IPS DF 6.9 (cell line): ENCODE data around the gene PRSS21.

Source experiments
- DNase-seq: peaks from one replicate; pipeline ENCODE4 v3.0.0-alpha.2; 2013; ENCODE audit warnings: low read depth, low spot score
- H3K27ac ChIP-seq: one replicate; pipeline ENCODE4 v1.5.1; 2013; ENCODE audit warnings: low read length, control low read depth
- H3K27me3 ChIP-seq: 2 replicates; pipeline ENCODE4 v1.6.1; 2013; ENCODE audit warnings: mild to moderate bottlenecking, low read length; ENCODE audit not compliant: control insufficient read depth, insufficient read depth
- H3K36me3 ChIP-seq: 2 replicates; pipeline ENCODE4 v1.6.1; 2013; ENCODE audit warnings: low read length; ENCODE audit not compliant: control insufficient read depth, insufficient read depth
- H3K4me1 ChIP-seq: 2 replicates; pipeline ENCODE4 v1.6.1; 2013; ENCODE audit warnings: low read length; ENCODE audit not compliant: control insufficient read depth, insufficient read depth
- H3K4me3 ChIP-seq: 2 replicates; pipeline ENCODE4 v1.5.1; 2013; ENCODE audit warnings: mild to moderate bottlenecking, low read length
- H3K9me3 ChIP-seq: 2 replicates; pipeline ENCODE4 v1.6.1; 2013; ENCODE audit warnings: low read length, inconsistent platforms; ENCODE audit not compliant: control insufficient read depth, insufficient read depth
- WGBS: extraction: QIAGEN DNeasy Blood & Tissue Kit; methylation state at CpG from one replicate; pipeline ENCODE4 v1.1.7; 2013; ENCODE audit warnings: mixed read lengths, missing lambda C conversion rate; ENCODE audit not compliant: insufficient read length, insufficient coverage; 5-methylcytosine and 5-hydroxymethylcytosine counted together

PRSS21 gene

GRCh38 chr16:2819939-2820835, 3.1 kb downstream of the PRSS21 start:
- no peak for DNase-seq
- no peak overlapping the region for H3K27ac ChIP-seq

GRCh38 chr16:2820836-2821486, 3.9 kb downstream of the PRSS21 start:
- Histone ChIP-seq H3K27ac (no peak overlapping the region), H3K9me3 (no peaks in the 10 kb centered on the region), H3K36me3 (no peaks in the 10 kb centered on the region), H3K27me3 (no peaks in the 10 kb centered on the region), H3K4me1 (no peaks in the 10 kb centered on the region), H3K4me3 (no peak overlapping the region)
- DNase-seq, result no peak
- no CpG with 5 or more reads among the region's 14 CpGs for WGBS

More at GRCh38 chr16:2819939-2820835, 3.1 kb downstream of the PRSS21 start:
- no peaks in the 10 kb centered on the region for H3K27me3 ChIP-seq
- H3K9me3 ChIP-seq, result no peaks in the 10 kb centered on the region
- H3K4me3 ChIP-seq, result no peak overlapping the region
- no peaks in the 10 kb centered on the region for H3K4me1 ChIP-seq
- WGBS, result no CpG with 5 or more reads among the region's 17 CpGs
- no peaks in the 10 kb centered on the region for H3K36me3 ChIP-seq

- DNase-seq, result no peak
- WGBS, result no CpG with 5 or more reads among the region's 9 CpGs
- H3K27me3 ChIP-seq, result no peaks in the 10 kb centered on the region
- H3K27ac ChIP-seq, result no peak overlapping the region
- no peaks in the 10 kb centered on the region for H3K9me3 ChIP-seq
- H3K4me3 ChIP-seq, result no peak overlapping the region
- no peaks in the 10 kb centered on the region for H3K36me3 ChIP-seq
- no peaks in the 10 kb centered on the region for H3K4me1 ChIP-seq
These were observed 4.6 kb downstream of the PRSS21 start for GRCh38 chr16:2821487-2822157.

- Histone ChIP-seq H3K36me3 (no peaks in the 10 kb centered on the region), H3K4me3 (no peak overlapping the region), H3K27me3 (no peaks in the 10 kb centered on the region), H3K9me3 (no peaks in the 10 kb centered on the region), H3K27ac (no peak overlapping the region), H3K4me1 (no peaks in the 10 kb centered on the region)
- DNase-seq, result no peak
- WGBS, result no CpG with 5 or more reads among the region's 8 CpGs
These were observed 5.1 kb downstream of the PRSS21 start for GRCh38 chr16:2822158-2822495.

GRCh38 chr16:2822496-2822895, 5.5 kb downstream of the PRSS21 start:
- DNase-seq, result no peak
- no peaks in the 10 kb centered on the region for H3K4me1 ChIP-seq
- no peaks in the 10 kb centered on the region for H3K27me3 ChIP-seq
- no peak overlapping the region for H3K27ac ChIP-seq
- no peaks in the 10 kb centered on the region for H3K9me3 ChIP-seq
- no peaks in the 10 kb centered on the region for H3K36me3 ChIP-seq
- no peak overlapping the region for H3K4me3 ChIP-seq
- WGBS, result no CpG with 5 or more reads among the region's 4 CpGs

GRCh38 chr16:2824626-2825025, 7.6 kb downstream of the PRSS21 start:
- no peaks in the 10 kb centered on the region for H3K27me3 ChIP-seq
- H3K4me1 ChIP-seq, result no peaks in the 10 kb centered on the region
- no peak for DNase-seq
- H3K36me3 ChIP-seq, result no peaks in the 10 kb centered on the region
- no peak overlapping the region for H3K27ac ChIP-seq
- no CpG with 5 or more reads among the region's 10 CpGs for WGBS
- no peaks in the 10 kb centered on the region for H3K9me3 ChIP-seq
- H3K4me3 ChIP-seq, result no peak overlapping the region

GRCh38 chr16:2825049-2825742, 8.2 kb downstream of the PRSS21 start:
- Histone ChIP-seq H3K9me3 (no peaks in the 10 kb centered on the region), H3K4me3 (no peak overlapping the region), H3K27ac (no peak overlapping the region), H3K27me3 (no peaks in the 10 kb centered on the region), H3K36me3 (no peaks in the 10 kb centered on the region), H3K4me1 (no peaks in the 10 kb centered on the region)
- WGBS, result no CpG with 5 or more reads among the region's 26 CpGs
- DNase-seq, result no peak

GRCh38 chr16:2825906-2826305, 8.9 kb downstream of the PRSS21 start:
- Histone ChIP-seq H3K4me1 (no peaks in the 10 kb centered on the region), H3K27ac (no peak overlapping the region), H3K9me3 (no peaks in the 10 kb centered on the region), H3K27me3 (no peaks in the 10 kb centered on the region), H3K36me3 (no peaks in the 10 kb centered on the region), H3K4me3 (no peak overlapping the region)
- DNase-seq, result no peak
- no CpG with 5 or more reads among the region's 11 CpGs for WGBS

GRCh38 chr16:2826591-2827373, 9.7 kb downstream of the PRSS21 start:
- Histone ChIP-seq H3K9me3 (no peaks in the 10 kb centered on the region), H3K27me3 (no peaks in the 10 kb centered on the region), H3K36me3 (no peaks in the 10 kb centered on the region), H3K4me3 (no peak overlapping the region), H3K27ac (no peak overlapping the region), H3K4me1 (0 out of 2 replicates have a peak, but pooled peaks cover 1% of the 10 kb centered on the region)
- WGBS, result no CpG with 5 or more reads among the region's 19 CpGs
- DNase-seq, result no peak
